Measurements from ENCODE around the gene CLCA4.

CLCA4 gene, protein sequence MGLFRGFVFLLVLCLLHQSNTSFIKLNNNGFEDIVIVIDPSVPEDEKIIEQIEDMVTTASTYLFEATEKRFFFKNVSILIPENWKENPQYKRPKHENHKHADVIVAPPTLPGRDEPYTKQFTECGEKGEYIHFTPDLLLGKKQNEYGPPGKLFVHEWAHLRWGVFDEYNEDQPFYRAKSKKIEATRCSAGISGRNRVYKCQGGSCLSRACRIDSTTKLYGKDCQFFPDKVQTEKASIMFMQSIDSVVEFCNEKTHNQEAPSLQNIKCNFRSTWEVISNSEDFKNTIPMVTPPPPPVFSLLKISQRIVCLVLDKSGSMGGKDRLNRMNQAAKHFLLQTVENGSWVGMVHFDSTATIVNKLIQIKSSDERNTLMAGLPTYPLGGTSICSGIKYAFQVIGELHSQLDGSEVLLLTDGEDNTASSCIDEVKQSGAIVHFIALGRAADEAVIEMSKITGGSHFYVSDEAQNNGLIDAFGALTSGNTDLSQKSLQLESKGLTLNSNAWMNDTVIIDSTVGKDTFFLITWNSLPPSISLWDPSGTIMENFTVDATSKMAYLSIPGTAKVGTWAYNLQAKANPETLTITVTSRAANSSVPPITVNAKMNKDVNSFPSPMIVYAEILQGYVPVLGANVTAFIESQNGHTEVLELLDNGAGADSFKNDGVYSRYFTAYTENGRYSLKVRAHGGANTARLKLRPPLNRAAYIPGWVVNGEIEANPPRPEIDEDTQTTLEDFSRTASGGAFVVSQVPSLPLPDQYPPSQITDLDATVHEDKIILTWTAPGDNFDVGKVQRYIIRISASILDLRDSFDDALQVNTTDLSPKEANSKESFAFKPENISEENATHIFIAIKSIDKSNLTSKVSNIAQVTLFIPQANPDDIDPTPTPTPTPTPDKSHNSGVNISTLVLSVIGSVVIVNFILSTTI

DNA sequence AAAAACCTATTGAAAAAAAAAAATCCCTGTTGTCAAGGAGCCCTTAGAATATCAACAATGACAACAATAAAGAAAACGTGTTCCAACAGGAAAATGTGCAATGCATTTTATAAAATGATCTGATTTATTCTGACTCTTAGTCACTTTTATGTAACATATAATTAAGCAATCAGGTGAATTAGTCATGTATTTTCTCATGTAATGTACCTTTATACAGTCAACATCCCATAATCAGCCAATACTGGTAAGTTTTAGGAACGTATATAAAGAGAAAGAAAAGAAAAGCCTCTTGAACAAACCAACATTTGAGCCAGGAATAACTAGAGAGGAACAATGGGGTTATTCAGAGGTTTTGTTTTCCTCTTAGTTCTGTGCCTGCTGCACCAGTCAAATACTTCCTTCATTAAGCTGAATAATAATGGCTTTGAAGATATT, at the start of gene CLCA4:
CLCA4 (plus strand) TSS at position 292 of the 435 bp plus-strand sequence; CDS start at position 334, 42 bp downstream.
- no peak for DNase-seq

DNA sequence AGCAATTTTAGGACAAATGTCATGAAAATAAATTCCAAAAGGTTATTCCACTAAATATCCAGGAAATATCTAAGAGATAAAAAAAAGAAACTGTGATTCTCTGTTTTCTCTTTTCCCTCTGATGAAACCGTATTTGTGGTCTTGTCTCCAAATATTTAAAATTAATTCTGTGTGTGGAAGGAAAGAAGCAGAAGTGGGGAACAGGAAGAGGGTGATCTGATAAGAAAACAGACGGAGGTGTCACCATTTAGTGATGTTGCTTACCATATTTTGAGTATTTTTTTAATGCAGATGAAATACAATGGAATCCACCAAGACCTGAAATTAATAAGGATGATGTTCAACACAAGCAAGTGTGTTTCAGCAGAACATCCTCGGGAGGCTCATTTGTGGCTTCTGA, 48.6 kb upstream of the CLCA4 start:
- no peak for DNase-seq

DNA sequence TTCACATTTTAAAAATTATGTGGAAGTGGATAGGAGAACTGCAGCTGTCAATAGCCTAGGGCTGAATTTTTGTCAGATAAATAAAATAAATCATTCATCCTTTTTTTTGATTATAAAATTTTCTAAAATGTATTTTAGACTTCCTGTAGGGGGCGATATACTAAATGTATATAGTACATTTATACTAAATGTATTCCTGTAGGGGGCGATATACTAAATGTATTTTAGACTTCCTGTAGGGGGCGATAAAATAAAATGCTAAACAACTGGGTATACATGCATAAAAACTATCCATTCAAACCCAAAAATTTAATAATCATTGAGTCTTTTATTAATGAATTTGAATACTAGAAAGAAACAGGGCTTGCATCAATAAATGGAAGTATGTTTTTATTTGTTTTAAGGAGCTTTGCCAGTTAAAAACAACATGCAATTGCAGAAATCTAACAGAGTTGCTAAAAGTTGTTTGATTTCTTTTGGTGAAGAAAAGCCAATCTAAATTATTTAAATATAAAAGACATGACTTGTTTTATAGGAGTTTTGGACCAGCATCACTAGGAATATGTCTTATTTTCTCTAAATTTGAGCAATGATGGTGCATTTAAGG, 46.8 kb upstream of the CLCA4 start:
- peak; percentile 82 for DNase-seq

DNA sequence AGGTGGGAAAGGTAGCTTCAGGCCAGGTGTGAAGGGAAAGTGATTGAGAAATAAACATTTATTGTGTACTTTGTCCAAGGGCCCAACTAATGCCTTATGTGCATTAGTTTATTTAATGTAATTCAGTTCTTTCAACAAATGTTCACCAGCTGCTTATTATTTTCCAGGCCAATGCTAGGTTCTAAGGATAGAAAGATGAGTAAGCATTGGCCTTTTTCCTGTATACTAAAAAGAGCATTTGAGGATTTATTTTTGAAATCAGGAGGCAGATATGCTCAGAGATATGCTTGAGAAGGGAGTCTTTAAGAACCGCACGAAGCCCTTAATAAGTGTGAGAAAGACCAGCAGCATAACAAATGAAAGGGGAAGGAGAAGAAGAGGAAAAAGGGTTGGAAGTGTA, 46.2 kb upstream of the CLCA4 start:
- no peak for DNase-seq

DNA sequence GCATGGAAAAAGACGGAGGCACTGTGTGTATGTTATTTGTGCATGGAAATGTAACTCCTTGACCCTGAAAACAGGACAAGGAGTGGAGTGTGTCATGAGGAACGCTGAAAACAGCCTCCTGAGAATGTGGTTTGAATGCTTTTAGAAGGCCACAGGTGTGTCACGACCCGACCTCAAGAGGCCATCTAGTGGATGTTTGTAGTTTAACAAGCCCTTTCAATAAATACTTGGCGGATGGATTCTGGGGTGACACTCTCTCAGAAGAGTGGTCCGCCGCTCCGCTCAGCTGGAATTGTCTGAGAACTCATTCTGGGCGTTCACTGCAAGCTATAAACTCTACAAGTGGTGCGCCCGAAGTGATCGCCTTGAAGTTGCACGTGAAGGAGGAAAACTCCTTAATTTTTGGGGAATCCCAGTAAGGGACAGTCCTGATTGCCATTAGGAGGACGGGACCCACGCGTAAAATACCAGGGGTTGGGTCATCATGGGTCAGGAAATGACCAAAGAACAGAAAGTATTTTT, 44.7 kb upstream of the CLCA4 start:
- DNase-seq, result peak; percentile 9

DNA sequence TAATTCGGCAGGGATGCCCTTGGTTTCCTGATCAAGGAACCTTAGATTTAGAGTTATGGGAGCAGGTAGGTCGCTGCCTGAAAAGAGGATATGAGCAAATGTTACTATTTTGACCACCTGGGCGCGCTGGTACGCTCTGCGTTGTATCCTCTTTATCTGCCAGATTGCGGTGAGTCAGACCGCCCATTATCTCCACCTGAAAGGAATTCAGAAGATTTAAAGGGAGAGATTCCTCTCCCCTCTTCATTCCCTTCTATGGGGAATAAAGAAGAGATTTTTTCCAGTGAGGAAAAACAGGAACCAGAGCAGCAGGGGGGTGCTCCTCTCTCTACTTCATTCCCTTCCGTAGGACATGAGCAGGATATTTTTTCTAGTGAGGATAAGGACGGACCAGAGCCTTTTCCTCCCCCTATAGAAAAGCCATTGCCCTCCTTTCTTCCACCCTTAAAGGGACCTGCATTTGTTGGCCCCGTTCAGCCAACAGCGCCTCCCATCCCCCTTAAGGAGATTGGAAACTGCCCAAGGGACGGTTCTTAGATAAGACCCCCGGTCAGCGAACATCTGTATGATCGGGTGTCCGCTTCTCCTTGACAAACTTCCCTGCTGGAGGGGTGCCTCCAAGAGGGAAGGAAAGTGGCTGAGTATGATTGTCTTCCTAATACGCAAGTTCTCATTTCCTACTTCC, 44.0 kb upstream of the CLCA4 start:
- no peak for DNase-seq

DNA sequence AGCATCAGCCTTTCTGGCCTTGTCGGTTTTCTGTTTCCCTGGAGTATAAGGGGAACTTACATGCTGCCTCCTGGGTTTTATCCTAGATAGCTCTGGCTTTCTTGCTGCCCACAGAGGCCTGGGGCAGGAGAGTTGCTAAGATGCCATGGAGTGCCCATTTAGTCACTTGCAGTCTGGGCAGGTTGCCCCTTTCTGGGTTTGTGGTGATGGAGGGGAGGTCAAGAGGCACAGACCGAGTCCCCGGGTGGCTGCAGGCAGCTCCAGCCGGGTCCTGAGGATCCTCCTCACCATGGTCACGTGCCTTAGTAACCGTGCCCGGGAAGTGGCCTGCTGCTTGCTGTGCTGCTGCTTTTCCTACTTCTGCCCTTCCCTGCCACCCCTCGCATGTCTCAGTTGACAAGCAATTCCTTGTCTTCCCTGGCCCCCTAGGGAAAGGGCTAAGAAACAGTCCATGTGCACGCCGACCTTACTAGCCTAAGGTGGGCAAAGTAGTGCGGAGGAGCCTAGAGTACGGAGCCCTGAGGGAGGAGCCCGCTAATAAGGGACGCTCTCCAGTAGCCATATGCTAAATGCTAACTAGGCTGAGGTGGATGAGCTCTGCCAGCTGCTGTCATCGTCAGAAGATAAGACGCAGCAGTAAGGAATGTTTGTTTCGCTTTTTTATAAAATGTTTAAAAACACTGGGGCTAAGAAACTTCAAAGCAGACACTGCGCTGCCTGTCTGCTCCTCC, 43.3 kb upstream of the CLCA4 start:
- no peak for DNase-seq

DNA sequence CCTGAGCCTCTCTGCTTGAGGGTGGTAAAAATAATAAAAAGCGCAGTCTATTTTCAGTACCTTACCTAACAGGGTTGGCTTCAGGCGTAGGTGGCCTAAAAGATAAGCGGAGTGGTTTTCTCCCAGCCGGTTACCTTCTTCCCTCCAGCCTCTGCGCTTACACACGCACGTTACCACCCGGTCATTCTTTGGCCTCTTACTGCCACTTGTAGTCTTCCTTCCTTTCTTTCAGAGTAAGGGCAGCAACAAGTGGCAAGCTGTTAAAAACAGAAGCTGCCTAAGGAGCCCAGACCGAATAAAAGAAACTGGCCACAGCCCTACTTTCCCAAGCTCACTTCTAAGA, 42.8 kb upstream of the CLCA4 start:
- DNase-seq, result no peak

DNA sequence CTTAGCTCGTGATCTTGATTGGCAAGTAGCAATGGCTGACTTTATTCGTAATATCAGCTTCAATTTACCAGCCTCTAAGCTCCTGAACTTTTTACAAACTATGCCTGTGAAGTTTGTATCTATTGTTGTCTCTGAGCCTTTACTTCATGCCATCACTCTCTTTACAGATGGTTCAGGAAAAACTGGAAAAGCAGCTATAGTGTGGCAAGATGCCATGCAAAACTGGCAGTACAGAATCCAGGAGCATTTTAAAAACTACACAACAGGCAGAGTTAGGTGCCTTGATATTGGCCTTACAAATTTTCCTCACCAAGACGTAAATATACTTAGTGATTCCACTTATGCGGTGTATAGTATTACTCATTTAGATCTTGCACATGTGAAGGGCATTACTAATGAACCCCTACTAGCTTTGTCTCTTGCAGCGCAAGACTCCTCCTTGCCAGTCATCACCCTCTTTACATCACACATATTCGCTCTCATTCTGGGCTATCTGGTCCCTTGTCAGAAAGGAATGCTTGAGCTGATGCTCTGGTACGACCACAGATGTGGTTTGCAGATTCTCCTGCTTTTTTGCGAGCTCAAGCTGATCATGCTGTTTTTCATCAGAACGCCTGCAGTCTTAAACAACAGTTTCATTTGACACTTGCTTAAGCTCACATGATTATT, 41.8 kb upstream of the CLCA4 start:
- DNase-seq, result no peak

DNA sequence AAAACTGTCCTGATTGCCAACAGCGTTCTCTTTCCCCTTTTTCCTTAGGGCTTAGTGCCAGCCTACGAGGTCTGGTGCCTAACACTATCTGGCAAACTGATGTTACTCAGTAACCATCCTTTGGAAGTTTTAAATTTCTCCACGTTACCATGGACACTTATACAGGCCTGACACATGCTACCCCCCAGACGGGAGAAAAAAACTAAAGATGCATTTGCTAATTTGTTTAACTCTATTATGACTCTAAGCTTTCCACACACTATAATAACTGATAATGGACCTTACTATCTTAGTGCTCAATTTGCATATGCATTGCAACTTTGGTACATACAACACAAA, 41.3 kb upstream of the CLCA4 start:
- no peak for DNase-seq

DNA sequence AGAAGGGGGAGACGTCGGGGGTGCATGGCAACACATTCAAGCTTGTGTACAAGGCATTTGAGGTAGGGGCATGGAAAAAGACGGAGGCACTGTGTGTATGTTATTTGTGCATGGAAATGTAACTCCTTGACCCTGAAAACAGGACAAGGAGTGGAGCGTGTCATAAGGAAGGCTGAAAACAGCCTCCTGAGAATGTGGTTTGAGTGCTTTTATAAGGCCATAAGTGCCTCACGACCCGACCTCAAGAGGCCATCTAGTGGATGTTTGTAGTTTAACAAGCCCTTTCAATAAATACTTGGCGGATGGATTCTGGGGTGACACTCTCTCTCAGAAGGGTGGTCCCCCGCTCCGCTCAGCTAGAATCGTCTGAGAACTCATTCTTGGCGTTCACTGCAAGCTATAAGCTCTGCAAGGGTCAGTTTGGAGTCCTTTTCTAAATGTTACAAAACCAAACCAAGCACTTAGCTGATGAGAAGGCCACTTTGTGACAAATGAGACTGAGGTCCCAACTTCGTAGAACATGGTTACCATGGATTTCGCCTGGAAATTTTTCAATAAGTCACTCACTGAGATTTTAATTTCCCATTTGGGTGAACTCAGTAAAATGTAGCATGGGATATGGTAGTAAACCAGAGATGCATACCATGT, 38.8 kb upstream of the CLCA4 start:
- DNase-seq, result peak; percentile 14

DNA sequence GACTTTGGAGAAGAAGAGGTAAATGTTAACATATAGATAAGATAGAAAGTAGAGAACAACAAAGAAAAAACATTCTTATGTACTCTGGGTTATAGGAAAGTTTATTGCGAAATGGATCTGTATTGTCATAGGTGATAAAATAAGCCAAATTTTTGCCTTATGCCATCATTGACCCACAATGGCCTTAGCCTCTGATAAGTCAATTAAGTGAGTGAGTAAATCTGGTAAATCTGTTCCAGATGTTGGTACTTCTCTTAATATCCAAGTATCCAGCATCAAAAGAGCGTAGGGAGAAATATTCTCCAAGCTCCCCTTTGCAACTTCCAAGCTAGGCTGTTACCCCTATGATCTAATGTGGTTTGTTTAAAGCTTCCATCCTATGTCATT, 38.3 kb upstream of the CLCA4 start:
- DNase-seq, result no peak

DNA sequence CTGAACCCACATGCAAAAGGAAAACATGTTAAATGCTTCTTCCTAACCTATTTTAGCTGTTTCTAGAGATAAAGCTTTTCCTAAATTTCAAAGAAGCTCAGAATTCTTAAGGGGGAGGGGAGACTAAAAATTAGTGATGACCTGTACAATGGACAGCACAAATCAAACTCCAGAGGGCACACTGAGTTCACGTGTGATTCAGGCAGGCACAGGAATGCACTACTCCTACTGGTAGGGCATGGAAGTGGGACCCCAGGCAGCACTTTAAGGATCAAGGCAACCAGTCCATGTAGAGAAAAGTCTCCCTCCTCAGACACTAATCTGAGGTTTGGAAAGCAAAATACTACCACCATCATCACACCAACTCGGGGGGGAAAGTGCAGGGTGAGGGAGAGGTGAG, 31.3 kb upstream of the CLCA4 start:
- no peak for DNase-seq

DNA sequence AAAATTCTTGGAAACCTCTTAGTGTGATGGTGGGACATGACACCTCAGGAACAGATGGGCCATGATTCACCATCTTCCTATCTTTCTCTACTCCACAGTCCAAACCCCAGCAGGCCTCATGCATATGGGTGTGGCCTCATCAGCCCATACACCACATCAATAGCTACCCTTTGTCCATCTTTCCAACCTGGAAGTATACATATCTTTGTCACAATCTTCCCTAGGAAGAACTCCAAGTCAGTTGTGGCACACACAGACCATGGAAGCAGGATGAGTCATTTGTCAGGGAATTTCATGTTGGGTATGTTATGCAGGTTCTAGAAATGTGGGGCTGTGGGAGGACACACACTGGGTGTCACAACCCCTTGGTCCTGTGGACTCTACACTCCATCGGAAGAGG, 30.5 kb upstream of the CLCA4 start:
- no peak for DNase-seq

DNA sequence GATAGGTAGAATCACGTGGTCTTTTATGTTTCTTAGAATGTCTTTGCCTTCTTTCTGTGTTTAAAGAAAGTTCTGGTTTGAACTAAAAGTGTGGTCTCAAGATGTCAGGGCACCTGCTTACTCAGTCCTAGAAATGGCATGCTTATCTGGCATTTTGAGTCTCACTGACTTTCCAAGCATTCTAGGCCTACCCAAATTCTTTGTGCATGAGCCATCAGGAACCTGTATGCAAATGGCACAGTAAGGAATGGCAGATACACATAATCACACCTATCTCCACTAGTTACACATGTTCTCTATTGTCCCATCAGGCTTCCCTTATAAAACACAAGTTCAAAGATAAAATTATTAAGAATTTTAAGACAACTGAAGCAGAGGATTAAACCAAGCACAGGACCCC, 29.5 kb upstream of the CLCA4 start:
- no peak for DNase-seq

DNA sequence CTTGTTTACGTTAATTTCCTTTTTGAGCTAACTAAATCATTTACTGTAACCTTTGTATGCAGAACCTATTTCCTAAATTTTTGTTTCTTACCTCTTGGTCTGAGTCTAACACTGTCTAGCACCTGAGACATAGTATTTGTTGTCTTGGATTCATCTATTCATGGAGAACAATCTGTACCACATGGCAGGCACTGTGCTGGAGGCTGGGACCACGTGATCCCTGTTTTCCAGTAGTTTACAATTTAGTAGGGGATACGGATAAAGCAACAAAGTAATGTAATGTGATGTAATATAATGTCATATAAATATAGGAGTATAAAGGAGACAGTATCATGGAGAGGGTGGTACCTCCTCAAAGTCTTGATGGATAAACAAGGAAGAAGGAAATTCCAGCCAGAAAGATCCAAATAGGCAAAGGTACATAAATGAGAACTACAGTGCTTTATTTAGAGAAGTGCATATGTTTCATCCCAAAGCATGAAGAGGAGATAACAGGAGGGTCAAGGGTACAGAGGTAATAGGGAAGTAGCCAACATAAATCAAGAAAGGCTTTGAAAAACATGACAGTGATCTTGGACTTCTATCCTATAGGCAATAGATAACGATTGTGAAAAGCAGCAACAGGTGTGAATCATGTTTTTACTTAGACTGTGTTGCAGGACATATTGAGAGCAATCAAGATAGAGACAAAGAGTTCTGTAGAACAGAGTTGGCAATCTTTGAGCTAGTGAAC, 25.9 kb upstream of the CLCA4 start:
- no peak for DNase-seq

DNA sequence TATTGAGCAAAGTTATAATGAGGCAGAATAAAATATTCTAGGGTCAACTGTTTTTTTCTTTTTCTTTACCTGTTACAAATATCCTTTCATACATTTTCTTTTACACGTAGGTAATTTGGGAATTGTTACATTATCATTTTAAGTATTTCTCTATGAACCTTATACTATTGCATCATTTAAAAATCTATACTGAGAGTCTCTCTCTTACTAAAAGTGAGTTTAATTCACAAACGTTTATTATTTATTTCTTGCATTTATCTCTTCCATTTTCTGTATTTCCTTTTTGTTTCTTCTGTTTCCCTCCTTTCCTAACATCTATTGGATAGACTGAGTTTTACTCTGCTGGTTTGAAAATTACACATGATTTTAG, 25.4 kb upstream of the CLCA4 start:
- DNase-seq, result no peak

DNA sequence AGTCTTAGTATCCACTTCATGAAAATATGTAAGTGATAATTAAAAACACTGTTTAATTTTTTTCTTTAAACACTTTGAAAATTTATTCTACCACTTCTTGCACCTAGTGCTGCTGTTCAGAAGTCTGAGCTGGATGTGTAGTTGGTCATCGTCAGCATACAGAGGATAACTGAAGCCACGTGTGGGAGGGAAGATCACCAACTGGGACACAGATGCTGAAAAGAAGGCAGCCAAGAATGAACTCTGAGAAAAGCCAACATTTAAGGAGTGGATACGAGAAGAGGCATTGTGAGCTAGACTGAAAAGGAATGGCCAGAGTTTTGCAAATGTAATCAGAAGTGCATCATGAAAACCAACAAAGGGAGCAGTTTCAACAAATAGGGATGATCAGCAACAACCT, 24.6 kb upstream of the CLCA4 start:
- DNase-seq, result no peak

DNA sequence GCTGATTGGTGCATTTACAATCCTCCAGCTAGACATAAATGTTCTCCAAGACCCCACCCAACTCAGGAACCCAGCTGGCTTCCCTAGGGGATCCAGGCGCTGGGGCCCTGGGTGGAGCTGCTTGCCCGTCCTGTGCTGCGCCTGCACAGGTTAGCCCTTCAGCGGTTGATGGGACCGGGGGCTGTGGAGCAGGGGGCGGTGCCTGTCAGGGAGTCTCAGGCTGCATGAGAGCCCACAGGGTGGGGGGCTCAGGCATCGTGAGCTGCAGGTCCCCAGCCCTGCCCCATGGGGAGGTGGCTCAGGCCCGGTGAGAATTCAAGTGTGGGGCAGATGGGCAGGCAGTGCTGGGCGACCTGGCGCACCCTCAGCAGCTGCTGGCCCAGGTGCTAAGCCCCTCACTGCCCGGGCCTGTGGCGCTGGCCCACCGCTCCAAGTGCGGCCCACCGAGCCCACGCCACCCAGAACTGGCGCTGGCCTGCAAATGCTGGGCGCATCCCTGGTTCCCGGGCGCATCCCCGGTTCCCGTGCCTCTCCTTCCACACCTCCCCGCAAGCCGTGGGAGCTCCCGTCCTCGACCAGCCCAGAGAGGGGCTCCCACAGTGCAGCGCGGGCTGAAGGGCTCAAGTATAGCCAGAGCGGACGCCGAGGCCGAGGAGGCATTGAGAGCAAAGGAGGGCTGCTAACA, 23.1 kb upstream of the CLCA4 start:
- DNase-seq, result no peak

DNA sequence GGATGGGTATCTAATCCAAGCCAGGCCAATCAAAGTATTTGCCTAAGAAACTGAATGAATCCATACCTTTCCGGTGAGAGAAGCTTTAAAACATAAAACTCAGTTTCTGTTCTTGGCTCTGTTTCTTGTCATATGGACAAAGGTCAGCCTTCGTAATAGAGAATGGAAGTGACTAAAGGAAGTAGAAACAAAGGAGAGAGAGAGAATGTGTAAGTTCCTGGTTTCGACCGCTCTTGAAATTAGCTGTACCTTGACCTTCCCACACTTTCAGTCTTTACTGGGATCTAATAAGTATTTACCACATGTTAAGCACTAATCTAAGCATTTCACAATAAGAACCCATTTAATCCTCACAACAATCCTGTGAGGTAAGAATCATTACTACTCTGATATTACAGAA, 19.6 kb upstream of the CLCA4 start:
- no peak for DNase-seq
